Neural cell (in vitro differentiated cells): ENCODE results near the gene PODXL2.

Experiments used
- CTCF ChIP-seq: fragments of 450-650 bp; IDR thresholded peaks from 2 replicates; pipeline ENCODE4 v1.5.1; 2014; ENCODE audit warnings: antibody characterized with exemption, mild to moderate bottlenecking, moderate library complexity; ENCODE audit not compliant: poor library complexity, severe bottlenecking
- EZH2 ChIP-seq: fragments of 200-600, 300-800 bp; shearing (Covaris generic), sonication (generic); IDR thresholded peaks from 2 replicates; pipeline ENCODE4 v1.6.1; 2014; ENCODE audit warnings: antibody characterized with exemption, low read length, borderline replicate concordance, mild to moderate bottlenecking; ENCODE audit not compliant: insufficient read depth, poor library complexity, severe bottlenecking
- REST ChIP-seq: IDR thresholded peaks from 2 replicates; pipeline ENCODE4 v1.6.1; 2012; ENCODE audit warnings: borderline replicate concordance
- SMC3 ChIP-seq: fragments of 450-650 bp; conservative IDR thresholded peaks from 2 replicates; pipeline ENCODE4 v1.6.1; 2014; ENCODE audit warnings: antibody characterized with exemption, mild to moderate bottlenecking, moderate library complexity; ENCODE audit not compliant: poor library complexity

- TF ChIP-seq CTCF (no peak), SMC3 (peak; percentile 21), REST (no peak), EZH2 (no peak)
These were observed 78.9 kb downstream of the PODXL2 start for GRCh38 chr3:127707851-127708411.
